ENCODE results near the gene RTP4.

Gene RTP4, protein sequence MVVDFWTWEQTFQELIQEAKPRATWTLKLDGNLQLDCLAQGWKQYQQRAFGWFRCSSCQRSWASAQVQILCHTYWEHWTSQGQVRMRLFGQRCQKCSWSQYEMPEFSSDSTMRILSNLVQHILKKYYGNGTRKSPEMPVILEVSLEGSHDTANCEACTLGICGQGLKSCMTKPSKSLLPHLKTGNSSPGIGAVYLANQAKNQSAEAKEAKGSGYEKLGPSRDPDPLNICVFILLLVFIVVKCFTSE

DNA sequence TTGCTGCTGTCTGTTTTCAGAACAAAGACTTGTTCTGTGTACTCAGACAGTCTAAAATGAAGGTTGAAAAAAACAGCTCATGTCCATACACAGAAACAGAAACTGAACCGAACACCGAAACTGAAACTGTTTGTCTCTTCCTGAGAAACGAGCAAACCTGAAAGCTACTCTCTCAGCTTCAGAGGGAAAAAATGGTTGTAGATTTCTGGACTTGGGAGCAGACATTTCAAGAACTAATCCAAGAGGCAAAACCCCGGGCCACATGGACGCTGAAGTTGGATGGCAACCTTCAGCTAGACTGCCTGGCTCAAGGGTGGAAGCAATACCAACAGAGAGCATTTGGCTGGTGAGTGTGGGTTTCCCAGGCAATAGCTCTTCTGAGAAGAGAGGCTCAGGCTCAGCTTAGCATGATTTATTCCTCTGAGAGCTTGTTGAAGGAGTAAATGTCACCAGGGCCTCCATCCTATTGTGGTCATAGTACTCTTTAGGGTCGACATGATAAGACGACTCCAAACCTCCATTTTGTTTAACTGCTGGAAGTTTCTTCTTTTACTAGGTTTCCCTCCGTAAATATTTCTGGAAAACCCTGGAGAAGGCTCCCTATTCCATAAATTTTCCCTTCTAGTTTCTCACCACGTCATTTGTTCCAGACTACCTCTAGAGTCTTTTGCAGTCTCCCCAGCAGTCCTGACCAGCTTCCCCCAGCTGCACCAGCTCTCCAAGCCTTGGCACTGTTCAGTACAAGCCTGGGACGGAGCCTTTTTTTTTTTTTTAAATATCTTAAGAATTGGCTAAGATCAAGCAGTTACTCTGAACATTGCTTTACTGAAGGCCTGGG, at the start of gene RTP4:
TSS of gene RTP4 (plus strand) at position 135 of the 838 bp plus-strand sequence. CDS start at position 192, 57 bp downstream.
- peak; percentile 68 to 88 for DNase-seq

DNA sequence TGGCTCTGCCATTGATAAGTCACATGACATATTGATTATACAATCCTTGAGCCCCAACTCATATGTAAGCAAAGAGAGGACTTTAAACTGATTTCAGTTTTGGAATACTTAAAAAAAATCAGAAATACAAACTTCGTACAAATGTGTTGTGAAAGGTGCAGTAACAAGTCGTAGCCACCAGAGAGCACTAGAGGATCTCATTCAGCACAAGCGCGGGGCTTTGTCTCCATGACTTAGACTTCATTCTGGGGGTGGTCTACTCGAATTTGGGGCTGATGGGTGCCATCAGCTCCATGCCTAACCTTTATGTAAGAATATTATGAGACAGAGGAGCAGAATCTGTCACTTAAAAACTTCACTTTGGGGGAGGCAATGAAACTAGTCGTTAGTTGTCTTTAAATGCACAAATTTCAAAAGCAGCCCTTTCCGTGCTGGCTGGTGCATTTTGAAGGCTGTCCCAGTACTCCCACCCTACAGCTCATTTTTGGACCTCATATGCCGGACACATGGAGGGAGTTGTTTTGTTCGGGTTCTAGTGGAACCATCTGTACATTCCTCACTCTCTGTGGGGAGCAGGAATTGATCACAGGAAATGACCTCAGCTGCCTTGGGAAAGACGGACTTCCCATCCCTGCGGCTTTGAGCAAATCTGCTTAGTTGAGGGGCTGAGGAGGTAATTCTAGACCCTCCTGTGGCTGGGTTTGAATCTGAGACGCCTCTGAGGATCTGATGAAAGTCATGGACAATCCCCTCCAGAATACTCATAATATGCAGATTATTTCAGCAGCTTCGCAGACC, 49.2 kb upstream of the RTP4 start:
- DNase-seq = peak; percentile 41 to 56

DNA sequence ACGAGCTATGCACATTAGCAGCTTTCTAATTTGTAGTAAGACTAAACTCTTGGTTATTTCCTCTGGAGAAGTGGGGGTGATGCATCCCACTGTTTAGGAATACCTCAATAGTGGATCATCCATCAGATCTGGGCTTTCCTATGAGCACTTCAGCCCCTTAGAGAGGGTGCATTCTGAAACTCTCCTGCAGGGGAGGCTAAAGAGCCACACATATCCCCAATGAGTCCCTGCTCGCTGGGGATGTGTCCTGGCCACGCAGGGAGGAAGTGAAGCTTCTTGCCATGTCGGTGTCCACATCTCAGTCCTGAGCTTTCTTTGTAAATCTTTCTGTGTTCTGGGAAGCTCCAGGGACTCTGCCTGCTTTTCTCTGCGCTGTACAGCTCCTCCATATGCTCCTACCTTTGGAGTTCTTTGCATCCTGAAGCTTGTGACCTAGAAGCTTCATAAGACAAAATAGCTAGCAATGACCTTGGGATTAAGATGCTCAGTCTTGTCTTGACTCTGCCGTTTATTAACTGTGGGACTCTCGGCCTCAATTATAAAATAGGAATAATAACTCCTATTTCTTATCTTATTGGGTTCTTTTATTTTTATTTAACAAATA, 48.4 kb upstream of the RTP4 start:
- peak; percentile 50 to 58 for DNase-seq

DNA sequence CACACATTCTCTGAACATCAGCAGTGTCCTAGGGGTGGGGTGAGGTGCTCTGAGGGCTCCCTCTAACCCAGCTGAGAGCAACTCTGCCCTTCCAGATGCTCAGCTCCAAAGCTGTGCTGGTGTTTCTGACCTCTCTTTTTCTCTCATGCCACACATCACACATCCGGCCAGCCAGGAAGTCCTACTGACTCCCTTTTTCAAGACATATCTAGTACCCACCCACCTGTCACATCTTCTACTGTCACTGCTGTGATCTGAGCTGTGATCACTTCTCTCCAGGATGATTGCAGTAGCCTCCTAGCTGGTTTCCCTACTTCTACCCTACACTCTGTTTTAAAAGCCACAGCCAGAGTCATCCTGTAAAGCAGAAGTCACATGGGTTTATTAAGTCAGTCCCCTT, 46.4 kb upstream of the RTP4 start:
- no peak for DNase-seq

DNA sequence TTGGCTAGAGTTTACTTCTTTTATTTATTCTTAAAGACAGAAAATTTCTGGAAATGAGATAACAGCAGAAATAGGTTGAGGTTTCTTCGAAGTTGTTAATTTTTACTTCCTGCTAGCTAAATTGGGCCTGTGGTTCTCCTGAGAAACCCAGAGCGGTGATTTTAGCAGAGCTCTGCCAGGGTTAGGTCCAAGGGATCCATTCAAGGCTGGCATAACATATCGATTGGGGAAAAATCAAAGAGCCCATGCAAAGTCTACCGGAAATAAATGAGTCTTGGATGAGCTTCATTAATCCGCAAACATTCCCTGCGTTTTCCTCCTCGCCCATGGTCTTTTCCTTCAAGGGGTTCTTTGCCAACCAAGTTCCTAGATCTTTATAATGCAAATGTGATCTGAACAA, 45.9 kb upstream of the RTP4 start:
- no peak for DNase-seq

DNA sequence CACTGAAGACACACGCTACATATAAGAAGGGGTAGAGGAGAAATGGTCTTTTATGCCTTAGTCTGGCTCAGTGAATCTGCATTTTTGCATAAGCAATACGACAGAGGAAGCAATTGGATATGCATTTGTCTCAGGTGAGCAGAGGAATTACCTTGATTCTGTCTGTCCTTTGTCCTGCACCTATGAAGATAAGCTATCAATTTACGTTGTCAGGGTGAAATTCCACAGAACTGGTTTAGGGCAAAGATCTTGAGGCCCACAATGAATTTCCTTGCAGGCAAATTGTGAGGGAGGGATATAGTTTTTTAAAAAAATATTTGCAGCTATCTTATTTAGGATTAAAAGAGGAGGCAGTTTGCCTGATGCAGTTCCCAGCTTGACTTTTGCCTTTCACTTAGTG, 45.1 kb upstream of the RTP4 start:
- DNase-seq = no peak

DNA sequence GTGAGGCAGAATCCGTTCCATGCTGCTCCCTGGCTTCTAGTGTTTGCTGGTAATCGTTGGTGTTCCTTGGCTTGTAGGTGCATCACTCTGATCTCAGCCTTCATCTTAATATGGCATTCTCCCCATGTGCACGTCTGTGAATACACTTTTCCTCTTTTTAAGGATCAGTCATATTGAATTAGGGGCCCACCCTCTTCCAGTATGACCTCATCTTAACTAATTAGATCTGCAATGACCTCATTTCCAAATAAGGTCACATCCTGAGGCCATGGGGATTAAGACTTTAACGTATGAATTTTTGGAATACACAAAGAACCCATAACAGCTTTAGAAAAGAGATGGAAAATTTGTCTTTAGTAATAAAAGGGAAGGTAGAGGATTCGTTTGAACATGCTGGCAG, 42.6 kb upstream of the RTP4 start:
- no peak for DNase-seq

DNA sequence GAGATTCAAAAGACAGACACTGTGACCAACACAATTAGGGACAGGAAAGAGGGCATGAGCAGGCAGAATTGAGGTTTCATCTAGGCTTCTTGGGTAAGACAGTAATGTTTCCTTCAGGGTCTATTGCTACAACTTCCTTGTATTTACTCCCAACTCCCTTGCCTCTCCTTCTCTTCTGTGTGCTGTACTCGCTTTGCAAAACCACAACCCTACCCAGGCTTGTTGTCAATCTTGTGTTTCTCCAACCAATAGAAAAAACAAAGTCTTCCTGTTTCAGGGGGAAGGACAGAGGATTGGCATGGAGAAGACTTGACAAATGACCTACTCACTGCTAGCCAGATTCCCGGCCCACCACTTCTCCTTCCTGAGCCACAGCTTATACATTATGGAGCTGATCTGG, 40.3 kb upstream of the RTP4 start:
- DNase-seq = no peak

DNA sequence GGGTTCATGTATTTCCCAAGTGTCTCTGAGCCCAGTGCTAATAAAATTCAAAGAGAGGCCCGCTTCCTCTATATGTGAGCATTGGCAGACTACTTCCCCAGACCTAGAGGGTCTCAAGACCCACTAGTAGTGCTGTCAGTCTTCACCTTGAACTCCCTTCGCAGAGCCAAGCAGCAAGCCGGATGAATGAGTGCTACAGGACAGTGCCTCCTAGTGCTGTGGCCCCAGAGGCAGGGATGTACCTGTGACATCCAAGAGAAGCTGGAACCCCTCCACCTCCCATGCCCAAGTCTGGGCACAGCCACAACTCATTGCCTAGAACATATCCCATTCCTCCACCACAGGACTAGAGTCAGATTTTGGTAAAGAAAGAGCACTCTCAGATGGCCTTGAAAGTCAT, 39.5 kb upstream of the RTP4 start:
- no peak for DNase-seq

DNA sequence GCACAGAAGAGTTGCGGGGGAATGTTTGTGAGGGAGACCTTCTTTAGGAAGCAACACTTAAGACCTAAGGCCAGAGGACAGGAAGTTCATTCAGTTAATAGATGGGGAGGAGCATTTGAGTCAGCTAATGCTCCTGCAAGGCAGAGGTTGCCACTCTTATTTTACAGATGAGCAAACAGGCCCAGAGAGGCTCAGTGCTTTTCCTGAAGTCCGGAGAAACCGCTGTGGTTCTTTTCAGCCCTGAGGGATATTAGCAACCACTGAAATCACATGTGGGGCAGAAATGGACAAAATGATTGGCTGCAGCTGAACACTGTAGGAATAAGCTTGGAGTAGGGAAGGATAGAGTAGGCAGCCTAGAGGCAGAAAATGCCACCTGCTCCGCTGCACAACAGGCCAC, 33.3 kb upstream of the RTP4 start:
- DNase-seq = no peak

DNA sequence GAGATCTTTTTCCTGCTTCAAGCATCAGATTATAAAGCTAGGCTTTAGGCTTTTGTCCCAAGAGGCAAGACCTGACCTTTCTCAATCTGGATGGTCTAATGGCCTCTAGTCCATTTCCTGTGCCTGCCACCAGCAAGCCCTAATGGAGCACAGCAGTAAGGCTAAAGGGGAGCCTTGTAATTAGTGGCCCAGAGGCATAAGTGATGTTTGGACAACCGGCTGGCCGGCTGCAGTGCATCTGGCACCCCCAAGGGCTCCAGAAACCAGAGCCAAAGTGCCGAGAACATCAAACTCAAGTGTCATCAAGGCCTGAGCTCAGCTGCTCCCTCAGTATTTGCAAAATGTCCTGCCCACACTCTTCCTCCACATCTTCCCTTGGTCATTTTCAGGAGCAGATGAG, 31.9 kb upstream of the RTP4 start:
- DNase-seq = no peak

DNA sequence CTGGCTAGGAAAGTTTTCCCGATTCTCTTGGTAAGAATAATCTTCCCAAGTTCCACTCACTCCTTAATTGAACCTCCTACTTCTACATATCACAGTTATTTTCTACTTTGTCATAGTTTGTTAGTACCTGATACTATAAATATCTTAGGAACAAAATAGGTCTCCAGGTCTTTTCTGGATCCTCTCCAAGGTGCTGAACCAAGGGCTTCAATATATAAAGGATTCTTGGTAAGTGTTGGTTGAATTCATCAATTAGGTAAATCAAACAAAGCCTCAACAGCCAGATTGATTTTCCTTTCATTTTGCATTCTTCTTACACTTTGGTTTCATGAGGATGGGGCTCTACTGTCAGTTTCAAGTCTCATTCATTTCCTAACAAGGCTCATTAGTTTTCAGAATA, 27.6 kb upstream of the RTP4 start:
- DNase-seq = no peak

DNA sequence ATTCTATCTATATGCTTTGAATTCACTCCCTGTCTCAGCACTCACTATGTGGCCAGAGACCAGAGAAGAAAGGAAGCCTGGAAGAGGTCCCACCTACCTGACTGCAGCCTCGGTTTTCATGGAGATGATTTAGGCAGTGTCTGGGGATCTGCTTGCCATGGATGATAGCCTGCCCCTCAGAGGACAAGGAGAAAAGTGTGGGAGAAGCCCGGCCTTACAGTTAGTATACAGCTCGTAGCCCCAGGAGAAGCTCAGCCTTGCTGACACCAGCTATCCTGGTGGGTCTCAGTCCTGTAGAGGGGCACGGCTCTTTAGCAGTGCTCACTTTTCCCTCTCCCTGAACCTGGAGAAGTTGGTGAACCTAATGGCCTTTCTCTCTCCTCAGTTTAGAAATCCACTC, 25.9 kb upstream of the RTP4 start:
- DNase-seq = no peak

DNA sequence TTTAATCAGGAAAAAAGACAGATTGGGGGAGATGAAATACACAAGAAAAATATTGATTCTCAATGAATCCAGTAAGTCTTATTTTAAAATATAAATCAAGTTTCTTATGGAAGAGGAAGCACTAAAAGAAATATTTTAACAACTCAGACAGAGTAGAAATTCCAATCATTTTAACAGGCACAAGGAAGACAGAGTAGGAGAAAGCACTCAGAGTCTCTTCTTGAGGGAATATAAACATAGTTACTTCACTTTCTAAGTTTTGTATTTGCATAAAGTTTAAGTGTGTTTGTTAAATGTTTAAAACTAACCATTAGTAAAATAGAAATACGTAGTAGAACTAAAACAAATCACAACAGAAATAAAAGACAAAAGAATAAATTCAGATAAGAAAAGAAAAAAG, 24.5 kb upstream of the RTP4 start:
- DNase-seq = no peak

DNA sequence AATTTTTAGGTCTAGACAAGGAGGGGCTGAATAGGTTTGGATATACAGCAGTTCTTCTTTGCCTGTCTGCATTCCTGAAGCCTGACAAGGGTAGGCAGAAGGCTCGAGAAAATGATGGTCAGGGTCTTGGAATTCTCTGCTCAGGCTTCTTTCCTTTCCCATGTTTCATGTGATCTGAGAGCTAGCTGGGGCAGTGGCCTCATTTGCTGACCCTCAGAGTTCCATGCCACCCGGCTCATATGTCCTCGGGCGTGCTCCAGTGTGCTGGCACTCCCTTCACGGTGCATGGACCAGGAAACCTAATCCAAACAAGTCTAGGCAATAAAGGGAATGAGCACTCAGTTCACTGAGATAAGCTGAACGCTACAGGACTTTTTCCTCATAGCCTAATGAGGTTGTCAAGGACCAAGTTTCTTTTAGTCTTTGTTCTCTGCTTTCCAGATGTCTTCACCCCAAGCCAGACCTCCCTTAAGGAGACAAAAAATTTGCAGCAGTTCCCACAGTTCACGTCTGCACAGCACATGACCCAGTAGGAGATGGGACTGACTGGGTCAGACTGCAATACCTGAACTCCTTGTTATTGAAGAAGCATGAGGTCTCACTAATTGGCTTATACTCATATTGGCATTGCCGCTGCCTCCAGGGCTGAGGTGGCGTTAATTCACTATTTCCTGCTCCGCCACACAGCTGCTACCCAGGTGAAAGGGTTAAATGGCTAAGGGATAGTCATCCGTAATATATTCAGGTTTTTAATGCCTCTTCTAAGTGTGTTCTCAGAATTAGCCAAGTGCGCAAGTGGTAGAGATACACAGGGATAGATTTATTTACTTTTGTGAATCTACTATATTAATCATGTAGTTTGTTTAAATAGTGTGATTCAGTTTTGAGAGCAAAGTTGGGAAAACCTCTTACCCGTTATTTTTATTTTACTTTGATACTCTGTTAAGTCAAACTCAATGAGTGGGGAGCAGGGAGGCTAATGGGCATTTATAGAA, 15.3 kb upstream of the RTP4 start:
- no peak for DNase-seq

DNA sequence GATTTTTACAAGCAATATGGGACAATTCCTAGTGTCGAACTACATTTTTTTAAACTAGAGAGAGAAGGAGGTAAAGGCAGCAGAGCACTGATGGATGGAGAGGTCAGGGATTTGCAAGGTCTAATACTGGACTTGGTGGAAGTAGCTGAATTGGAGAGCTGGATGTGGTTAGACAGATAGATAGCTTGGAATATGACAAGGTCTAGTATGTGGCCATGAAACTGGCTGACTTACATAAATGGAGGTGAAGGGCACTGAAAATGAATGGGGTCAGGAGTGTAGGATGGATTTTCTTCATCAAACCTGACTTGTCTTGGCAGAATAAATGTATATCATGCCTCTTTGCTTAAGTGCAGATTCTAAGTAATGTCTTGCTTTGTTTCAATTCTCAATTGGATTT, 10.1 kb upstream of the RTP4 start:
- no peak for DNase-seq

DNA sequence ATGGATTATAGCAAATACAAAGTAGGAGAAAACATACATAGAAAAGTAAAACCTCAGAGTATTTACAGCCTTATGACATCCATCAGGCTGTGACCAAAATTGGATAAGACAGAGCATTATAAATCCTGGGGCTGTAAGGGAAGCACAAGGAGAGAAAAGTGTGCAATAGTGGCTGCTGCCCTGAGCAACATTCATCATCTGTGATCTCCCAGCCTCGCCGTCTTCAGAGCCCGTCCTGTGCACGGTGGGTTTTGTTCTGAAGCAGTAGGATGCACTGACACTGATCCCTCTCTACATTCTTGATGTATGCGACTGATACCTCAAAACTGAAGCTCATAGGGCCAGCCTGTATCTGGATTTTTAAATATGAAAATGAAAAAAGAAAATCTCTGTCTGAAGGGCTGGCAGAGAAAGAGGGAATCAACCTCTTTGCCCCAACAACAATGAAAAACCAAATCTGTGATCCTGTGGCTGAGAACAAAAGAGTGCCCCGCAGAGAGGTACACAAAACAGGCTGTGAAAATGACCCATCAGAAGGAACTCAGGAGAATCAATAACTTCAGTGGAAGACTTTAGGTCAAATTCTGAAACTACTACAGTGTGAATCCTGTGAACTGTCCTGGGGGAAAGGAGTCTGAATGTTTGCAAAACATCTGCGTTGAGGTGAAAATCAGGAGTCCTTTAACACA, 8.2 kb upstream of the RTP4 start:
- DNase-seq = no peak

DNA sequence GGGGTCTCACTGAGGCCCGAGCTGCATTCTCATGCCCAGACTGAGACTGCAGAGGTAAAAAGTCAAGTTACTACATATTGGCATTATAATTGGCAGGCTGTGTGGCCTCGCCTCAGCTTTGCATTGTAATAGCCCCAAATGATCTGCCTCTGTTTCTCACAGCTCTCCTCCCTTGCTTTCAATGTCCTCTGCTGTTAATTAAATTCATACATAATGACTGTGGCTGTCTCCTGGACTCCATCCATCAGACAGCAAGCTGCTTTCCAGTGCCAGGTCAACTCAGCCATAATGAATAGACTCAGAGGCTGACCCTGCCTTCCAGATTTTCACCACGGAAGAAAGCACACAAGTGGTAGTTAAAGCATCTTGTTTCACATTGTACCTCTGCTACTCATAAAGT, 7.6 kb upstream of the RTP4 start:
- DNase-seq = no peak

DNA sequence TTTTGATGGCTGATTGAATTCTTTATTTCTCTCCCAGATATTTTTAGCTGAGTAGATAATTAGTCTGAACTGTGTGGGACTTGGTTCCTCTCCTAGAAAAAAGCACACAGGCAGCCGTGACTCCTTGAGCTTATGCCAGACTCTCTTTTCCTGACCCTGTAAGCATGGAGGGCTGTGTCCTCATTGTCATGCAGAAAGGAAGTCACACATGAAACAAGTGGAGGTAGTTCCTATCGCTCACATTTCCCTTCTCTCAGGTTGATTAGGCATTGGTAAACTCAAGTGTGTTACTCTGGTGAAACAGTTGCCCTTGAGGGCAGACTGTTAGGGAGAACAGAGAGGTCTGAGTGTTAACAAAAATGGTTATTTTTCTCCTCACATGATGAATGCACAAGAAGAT, 6.3 kb upstream of the RTP4 start:
- DNase-seq = no peak

DNA sequence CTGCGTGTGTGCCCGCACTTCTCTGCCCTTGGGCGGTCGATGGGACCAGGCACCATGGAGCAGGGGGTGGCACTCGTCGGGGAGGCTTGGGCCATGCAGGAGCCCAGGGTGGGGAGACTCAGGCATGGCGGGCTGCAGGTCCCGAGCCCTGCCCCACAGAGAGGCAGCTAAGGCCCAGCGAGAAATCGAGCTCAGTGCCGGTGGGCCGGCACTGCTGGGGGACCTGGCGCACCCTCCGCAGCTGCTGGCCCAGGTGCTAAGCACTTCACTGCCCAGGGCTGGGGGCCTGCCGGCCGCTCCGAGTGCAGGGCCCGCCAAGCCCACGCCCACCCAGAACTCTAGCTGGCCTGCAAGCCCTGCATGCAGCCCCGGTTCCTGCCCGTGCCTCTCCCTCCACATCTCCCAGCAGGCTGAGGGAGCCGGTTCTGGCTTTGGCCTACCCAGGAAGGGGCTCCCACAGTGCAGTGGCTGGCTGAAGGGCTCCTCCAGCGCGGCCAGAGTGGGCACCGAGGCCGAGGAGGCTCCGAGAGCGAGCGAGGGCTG, 553 bp upstream of the RTP4 start:
- DNase-seq = peak in 1 of 2 donors; percentile 6

DNA sequence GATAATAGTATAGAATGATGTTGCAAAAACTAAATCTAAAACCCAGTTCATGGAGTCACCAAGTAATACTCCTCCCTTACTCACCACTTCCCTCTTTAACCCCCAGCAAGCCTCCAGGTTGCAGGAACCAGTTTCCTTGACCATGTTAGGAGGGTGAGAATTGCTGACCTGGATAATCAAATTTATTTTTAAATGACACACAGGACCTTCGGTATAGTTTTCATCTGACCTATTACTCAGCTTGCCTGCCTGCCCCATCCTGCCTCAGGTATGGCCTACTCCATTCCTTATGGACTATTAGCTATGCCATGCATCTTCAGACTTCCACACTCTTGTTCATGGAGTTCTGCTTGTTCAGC, 883 bp downstream of the RTP4 start:
- peak; percentile 11 to 47 for DNase-seq
